Left lung (tissue), 10 donors: ENCODE measurements around the gene PTPRD. TPM values are rescaled to one million over a fixed set of nuclear protein-coding genes. Genes with fewer than 3 reads are reported as not detected.
"Not testable (repeated sequence)": the region's sequence is repeated elsewhere in the genome, so short reads cannot be mapped to it uniquely, and the experiment has no call there.

ENCODE experiments used
- ATAC-seq: fragments of 200-7000 bp; cut with Tn5 transposase; one replicate; pipeline ENCODE4 v1.9.1; 2020; ENCODE audit warnings: moderate library complexity
- DNase-seq, 4 donors: peaks; one replicate each; pipeline ENCODE4 v3.0.0-alpha.2; 2013 to 2020
- H3K27ac ChIP-seq, 2 donors: fragments of 200-600 bp; sonication (generic) in 1 of 2; one replicate each; pipeline versions ENCODE4 v1.5.0 to v1.8.0; 2020 to 2021
- H3K27me3 ChIP-seq, 2 donors: fragments of 200-600 bp; sonication (generic) in 1 of 2; one replicate each; pipeline versions ENCODE4 v1.5.0 to v1.8.0; 2020 to 2021
- H3K36me3 ChIP-seq, 2 donors: fragments of 200-600 bp; sonication (generic) in 1 of 2; one replicate each; pipeline versions ENCODE4 v1.5.0 to v1.8.0; 2020 to 2021
- H3K4me1 ChIP-seq, 2 donors: fragments of 200-600 bp; one replicate each; pipeline ENCODE4 v1.8.0; 2021
- H3K4me3 ChIP-seq, 2 donors: fragments of 200-600 bp; sonication (generic) in 1 of 2; one replicate each; pipeline versions ENCODE4 v1.5.0 to v1.8.0; 2020 to 2021; ENCODE audit warnings: mild to moderate bottlenecking in 1 of 2
- H3K9me3 ChIP-seq, 2 donors: fragments of 200-600 bp; sonication (generic) in 1 of 2; one replicate each; pipeline versions ENCODE4 v1.5.0 to v1.8.0; 2020 to 2021
- intact Hi-C, 2 donors: fragments of 100-400 bp; cut with DNase I; formaldehyde crosslinking; loops; one replicate each; pipeline versions ENCODE4 v1.11.2 to v1.14.2; 2022
- polyA plus RNA-seq, 6 donors: library from polyadenylated mRNA; unstranded; fragments of 120-200 nt; gene quantifications; one replicate each; pipeline ENCODE4 v1.2.1, GENCODE V29; 2013; ENCODE audit not compliant: insufficient read length in 6 of 6
- total RNA-seq, 2 donors: library from RNA; stranded (reverse); fragmentation: NEBNext Ultra II Directional; extraction: Animal tissue kit (Norgen Biotek cat#: 25700); gene quantifications; one replicate each; pipeline ENCODE4 v1.2.1, GENCODE V29; 2021
- TF ChIP-seq, protein P1 (sequence below), 2 donors: fragments of 200-600 bp; sonication (generic) in 1 of 2; IDR thresholded peaks; one replicate each; pipeline versions ENCODE4 v1.5.0 to v1.8.0; 2021; ENCODE audit warnings: antibody characterized with exemption in 2 of 2
- donor health status: DM: no; HTN: yes; CAD: no.
- donor health status: DM: no; HTN: no; CAD: no.

The PTPRD gene
- total and polyA plus RNA-seq, 8 donors: 24.2 to 167 (median 139) TPM

DNA sequence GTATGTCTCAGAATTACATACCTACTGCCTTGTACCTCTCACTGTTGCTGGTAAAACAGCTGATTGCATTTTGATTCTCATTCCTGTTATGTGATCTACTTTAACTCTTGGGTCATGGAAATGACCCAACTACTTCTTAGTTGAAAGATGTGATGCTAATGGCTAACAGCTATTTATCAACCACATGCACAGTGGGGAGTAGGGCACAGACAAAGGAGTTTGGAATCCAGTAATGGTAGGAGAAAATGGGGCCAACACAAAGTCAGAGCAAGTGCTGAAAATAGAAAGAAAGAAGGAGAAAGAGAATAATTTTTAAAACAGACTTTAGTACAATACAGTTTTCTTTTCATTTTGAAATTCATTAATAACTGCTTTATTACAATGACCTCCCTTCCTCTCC, 241.0 kb downstream of the PTPRD start:
- DNase-seq: no peak
- Histone ChIP-seq H3K9me3 (no peaks in the 10 kb centered on the region), H3K27me3 (no peaks in the 10 kb centered on the region), H3K4me3 (no peak overlapping the region), H3K36me3 (no peaks in the 10 kb centered on the region), H3K27ac (no peak overlapping the region), H3K4me1 (no peaks in the 10 kb centered on the region)
- intact Hi-C loops: no loop called here
- TF ChIP-seq, protein P1, sequence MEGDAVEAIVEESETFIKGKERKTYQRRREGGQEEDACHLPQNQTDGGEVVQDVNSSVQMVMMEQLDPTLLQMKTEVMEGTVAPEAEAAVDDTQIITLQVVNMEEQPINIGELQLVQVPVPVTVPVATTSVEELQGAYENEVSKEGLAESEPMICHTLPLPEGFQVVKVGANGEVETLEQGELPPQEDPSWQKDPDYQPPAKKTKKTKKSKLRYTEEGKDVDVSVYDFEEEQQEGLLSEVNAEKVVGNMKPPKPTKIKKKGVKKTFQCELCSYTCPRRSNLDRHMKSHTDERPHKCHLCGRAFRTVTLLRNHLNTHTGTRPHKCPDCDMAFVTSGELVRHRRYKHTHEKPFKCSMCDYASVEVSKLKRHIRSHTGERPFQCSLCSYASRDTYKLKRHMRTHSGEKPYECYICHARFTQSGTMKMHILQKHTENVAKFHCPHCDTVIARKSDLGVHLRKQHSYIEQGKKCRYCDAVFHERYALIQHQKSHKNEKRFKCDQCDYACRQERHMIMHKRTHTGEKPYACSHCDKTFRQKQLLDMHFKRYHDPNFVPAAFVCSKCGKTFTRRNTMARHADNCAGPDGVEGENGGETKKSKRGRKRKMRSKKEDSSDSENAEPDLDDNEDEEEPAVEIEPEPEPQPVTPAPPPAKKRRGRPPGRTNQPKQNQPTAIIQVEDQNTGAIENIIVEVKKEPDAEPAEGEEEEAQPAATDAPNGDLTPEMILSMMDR (IDR thresholded peaks at IDR 0.05): no peak
- ATAC-seq: no peak

DNA sequence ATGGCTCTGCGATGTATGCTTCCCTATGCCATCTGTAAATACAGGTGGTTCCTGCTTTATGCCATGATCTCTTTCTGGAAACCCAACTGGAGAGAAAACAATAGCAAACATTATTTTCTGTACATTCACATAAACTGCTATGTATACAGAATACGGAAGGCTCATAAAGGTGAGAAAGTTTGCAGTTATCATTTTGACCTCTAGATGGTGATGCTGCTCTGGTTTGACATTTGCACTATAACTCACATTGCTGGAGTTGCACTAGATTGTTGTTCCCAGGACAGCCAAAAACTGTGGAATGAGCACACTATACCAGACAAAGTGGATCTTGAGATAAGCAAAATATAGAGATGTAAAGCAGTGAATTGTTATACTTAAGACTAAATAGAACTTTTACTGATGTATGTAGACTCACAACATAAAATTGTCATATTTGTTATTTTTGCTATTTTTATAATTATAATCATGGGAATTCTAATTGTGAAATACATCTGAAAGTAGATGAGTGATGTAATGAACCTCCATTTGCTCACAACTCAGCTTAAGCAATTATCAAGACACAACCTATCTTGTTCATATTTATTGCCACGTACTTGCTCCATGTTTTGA, 246.5 kb downstream of the PTPRD start:
- DNase-seq: peak in 2 of 4 donors; percentile 37 to 50
- ATAC-seq: peak; percentile 93
- H3K4me3 ChIP-seq: no peak overlapping the region
- no peak overlapping the region for H3K27ac ChIP-seq
- intact Hi-C loops: no loop called here
- H3K27me3 ChIP-seq: no peaks in the 10 kb centered on the region
- no peaks in the 10 kb centered on the region for H3K9me3 ChIP-seq
- H3K36me3 ChIP-seq: no peaks in the 10 kb centered on the region
- TF ChIP-seq, protein P1 (IDR thresholded peaks at IDR 0.05): peak in 1 of 2 donors; percentile 38
- no peaks in the 10 kb centered on the region for H3K4me1 ChIP-seq

DNA sequence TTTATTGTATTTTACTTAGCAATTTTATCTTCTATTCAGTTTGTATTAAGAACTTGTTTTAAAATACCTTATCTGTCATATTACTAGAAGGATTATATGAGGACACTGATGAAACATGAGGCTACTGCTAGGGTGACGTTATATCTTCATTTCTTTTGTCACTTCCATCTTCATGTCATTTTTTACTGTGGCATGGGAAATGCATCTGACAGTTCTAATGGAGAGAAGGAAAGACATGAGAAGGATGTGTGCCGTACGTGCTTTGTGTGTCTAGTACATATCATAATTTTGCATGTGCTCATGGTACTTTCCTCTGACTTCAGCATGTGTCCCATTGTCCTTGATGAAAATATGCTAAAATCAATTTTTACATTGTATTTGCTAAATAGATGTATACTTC, 258.2 kb downstream of the PTPRD start:
- Histone ChIP-seq H3K27ac (no peak overlapping the region), H3K36me3 (no peaks in the 10 kb centered on the region), H3K4me3 (no peak overlapping the region), H3K4me1 (no peaks in the 10 kb centered on the region), H3K9me3 (no peaks in the 10 kb centered on the region), H3K27me3 (no peaks in the 10 kb centered on the region)
- no peak for ATAC-seq
- TF ChIP-seq, protein P1 (IDR thresholded peaks at IDR 0.05): no peak
- no peak for DNase-seq
- intact Hi-C loops: no loop called here

DNA sequence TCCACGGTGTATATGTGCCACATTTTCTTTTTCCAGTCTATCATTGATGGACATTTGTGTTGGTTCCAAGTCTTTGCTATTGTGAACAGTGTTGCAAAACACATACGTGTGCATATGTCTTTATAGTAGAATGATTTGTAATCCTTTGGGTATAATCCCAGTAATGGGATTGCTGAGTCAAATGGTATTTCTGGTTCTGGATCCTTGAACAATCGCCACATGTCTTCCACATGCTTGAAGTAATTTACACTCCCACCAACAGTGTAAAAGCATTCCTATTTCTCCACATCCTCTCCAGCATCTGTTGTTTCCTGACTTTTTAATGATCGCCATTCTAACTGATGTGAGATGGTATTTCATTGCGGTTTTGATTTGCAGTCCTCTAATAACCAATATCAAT, 267.2 kb downstream of the PTPRD start:
- ATAC-seq: not testable (repeated sequence)

DNA sequence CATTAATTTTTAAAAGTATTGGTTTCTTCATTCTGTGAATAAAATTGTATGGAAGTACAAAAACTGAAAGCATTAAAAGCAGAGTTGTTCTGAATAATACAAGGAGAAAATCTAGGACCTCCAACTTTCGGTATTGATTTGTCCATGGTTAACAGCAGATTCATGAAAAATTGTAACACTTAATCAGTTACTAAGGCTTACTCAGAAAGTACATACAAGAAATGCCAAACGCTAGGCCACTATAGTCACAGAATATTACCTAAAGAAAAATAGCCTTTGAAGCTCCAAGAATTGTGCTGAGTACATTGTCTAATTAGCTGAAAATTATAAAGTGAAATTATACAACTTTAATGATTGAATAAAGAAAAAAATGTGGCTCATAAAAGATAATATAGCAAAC, 271.7 kb downstream of the PTPRD start:
- Histone ChIP-seq H3K4me1 (no peaks in the 10 kb centered on the region), H3K27ac (no peak overlapping the region), H3K4me3 (no peak overlapping the region), H3K36me3 (no peaks in the 10 kb centered on the region), H3K27me3 (no peaks in the 10 kb centered on the region), H3K9me3 (peaks cover 0 to 4% of the 10 kb centered on the region in 2 donors)
- DNase-seq (no peak), ATAC-seq (no peak)
- intact Hi-C loops: no loop called here
- TF ChIP-seq, protein P1 (IDR thresholded peaks at IDR 0.05): no peak

More for the DNA sequence above, 267.2 kb downstream of the PTPRD start:
- intact Hi-C loops, DNase-seq, H3K27ac ChIP-seq, H3K27me3 ChIP-seq, H3K4me3 ChIP-seq, H3K4me1 ChIP-seq, H3K9me3 ChIP-seq, H3K36me3 ChIP-seq: not testable (repeated sequence)

DNA sequence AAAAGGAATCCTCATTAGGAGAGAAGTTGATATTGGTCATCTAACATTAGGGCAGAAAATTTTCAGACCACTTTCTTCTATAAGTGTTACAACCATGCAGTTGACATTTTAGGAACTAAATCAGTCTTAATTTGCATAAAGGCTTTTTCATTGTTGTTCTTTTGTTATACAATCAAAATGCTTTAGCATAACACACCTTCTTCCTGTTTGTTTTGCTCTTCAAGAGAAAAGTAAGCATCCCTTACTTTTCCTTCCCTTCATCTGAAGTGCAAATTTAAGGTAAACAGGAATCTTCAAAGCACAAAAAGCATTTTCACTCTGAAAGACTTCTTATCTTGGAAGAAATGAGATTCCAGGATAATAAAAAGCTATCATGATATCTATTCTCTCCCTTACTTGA, 273.6 kb downstream of the PTPRD start:
- Histone ChIP-seq H3K36me3 (no peaks in the 10 kb centered on the region), H3K4me3 (no peak overlapping the region), H3K27ac (no peak overlapping the region), H3K4me1 (no peaks in the 10 kb centered on the region), H3K9me3 (peaks cover 0 to 4% of the 10 kb centered on the region in 2 donors), H3K27me3 (no peaks in the 10 kb centered on the region)
- intact Hi-C loops: no loop called here
- no peak for DNase-seq
- TF ChIP-seq, protein P1 (IDR thresholded peaks at IDR 0.05): no peak
- no peak for ATAC-seq
